Activated CD4-positive, CD25-positive, alpha-beta regulatory T cell (primary cell): Measurements from ENCODE around the gene CBFA2T2.
"Not testable (repeated sequence)": the region's sequence is repeated elsewhere in the genome, so short reads cannot be mapped to it uniquely, and the experiment has no call there.

Experiments
- DNase-seq, 4 experiments: peaks; one replicate each; lab custom pipeline; 2025; lab: John Stamatoyannopoulos, UW

The CBFA2T2 gene

GRCh38 chr20:33549229-33549999, 59.5 kb downstream of the CBFA2T2 start:
- no peak for DNase-seq

GRCh38 chr20:33551778-33552177, 61.9 kb downstream of the CBFA2T2 start:
- no peak for DNase-seq

- no peak for DNase-seq
These were observed 62.6 kb downstream of the CBFA2T2 start for GRCh38 chr20:33552519-33552918.

DNA sequence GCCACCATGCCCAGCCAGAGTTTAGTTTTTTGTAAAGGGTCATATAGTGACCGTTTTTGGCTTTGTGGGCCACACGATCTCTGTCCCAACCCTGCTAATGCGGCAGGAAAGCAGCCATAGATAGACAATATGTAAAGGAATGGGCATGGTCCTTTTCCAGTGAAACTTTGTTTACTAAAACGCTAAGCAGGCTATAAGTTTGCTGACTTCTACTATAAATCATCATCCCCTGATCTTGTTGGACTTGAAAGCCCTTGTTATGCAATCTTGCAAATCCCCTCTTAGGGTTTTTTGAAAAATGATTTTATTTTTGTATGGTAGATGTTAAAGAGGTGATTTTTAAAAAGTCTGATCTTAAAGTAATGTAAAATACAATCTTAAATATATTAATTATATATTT, 63.6 kb downstream of the CBFA2T2 start:
- no peak for DNase-seq

DNA sequence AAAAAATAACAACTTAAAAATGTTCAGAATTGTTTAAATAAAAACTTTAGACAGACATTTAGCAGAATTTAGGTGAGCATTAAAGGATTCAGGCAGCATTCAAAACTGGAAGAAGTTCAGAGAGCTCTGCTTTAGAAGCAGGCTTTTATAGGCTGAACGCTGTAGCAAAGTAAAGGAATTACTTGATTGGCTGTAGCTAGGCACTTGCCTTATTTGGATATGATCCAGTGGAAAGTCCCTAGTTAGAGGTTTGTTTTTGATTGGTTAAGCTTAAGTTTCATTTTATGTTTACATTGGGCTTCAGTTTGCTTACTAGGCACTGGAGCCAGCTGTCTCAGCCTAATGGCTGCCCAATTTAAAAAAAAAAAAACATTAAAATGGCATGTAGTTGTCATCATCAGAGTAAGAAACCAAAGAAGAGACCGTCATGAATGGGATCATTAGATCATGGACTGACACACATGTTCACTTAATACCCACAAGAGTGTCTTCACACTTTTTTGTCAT, 65.1 kb downstream of the CBFA2T2 start:
- no peak for DNase-seq

DNA sequence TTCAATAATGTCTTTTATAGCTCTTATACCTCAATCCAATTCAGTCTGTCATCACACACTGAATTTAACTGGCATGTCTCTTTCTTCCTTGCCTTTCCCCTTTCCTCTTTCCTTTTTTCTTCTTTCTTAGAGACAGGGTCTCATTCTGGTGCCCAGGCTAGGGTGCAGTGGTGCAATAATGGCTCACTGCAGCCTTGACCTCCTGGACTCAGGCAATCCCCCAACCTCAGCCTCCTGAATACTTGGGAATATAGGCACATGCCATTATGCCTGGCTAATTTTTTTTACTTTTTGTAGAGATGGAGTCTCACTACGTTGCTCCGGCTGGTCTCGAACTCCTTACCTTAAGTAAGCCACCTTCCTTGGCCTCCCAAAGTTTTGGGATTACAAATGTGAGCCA, 65.9 kb downstream of the CBFA2T2 start:
- DNase-seq: no peak

GRCh38 chr20:33556246-33556645, 66.3 kb downstream of the CBFA2T2 start:
- DNase-seq: no peak

GRCh38 chr20:33558348-33559144, 68.7 kb downstream of the CBFA2T2 start:
- no peak for DNase-seq

GRCh38 chr20:33559212-33559611, 69.3 kb downstream of the CBFA2T2 start:
- no peak for DNase-seq

- DNase-seq: no peak
These were observed 70.1 kb downstream of the CBFA2T2 start for GRCh38 chr20:33560026-33560425.

DNA sequence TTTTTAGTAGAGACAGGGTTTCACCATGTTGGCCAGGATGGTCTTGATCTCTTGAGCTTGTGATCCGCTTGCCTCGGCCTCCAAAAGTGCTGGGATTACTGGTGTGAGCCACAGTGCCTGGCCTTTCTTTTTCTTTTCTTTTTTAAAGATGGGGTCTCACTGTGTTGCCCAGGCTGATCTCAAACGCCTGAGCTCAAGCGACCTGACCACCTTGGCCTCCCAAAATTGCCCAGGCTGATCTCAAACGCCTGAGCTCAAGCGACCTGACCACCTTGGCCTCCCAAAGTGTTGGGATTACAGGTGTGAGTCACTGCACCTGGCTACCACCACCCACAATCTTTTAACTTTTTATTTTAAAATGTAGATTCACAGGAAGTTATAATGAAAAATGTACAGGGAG, 71.2 kb downstream of the CBFA2T2 start:
- not testable (repeated sequence) for DNase-seq

DNA sequence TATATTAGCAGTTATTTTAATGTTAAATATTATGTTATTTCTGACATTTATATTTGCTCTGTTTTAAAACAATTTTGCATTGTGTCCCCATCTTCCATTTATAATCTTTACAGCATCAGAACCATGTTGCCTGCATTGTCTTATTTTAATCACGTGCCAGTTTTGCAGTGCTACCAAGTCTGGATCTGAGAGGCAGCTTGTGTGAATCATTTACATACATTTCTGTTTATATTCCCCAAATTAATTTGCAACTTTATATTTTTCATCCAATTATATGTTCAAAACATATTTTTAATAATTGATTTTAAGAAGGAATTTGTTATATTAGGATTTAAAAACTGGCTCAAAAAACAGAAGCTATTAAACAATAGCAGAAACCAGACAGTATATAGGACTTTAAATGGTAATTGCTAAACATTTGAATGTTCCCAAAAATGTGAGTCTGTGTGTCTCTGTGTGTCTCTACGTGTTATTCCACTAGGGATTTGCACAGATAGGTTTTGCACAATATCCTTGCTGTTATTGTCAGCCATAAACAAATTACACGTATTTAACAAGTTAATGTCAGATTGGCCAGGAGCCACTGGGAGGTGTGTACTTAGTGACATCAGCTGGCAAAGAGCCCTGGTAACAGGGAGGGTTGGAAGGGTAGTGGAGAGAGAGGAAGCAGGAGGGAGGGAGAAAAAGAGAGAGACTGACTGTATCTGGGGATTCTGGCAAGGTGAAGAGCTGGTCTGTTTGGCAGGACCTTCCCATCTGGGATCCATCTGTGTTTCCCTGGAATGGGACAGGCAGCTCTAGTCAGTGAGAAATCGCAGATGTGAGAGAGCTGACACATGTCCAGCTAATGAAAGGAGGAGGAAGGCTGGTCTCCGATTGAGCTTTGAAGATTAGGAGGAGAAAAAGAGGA, 72.1 kb downstream of the CBFA2T2 start:
- no peak for DNase-seq

DNA sequence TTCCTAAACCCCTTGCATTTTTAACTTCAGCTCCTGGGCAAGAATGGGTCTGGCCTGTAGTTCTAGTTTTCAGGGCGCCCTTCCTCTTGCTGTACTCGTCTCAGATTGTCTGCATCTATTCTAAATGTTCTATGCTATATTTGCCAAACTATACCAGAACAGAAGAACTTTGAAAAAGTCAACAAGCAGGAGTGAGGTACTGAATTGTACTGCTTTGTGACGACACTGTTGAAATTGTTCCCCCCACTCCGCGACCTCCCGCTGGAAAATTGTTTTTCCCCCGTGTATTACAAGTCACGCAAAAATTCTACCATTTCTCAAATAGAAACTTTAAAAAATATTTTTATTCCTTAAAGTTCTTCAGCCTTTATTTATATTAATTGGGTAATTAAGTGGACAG, 73.9 kb downstream of the CBFA2T2 start:
- DNase-seq: no peak

- DNase-seq: no peak
These were observed 77.1 kb downstream of the CBFA2T2 start for GRCh38 chr20:33566781-33567603.

- DNase-seq: no peak
These were observed 78.1 kb downstream of the CBFA2T2 start for GRCh38 chr20:33567949-33568348.

GRCh38 chr20:33568378-33568777, 78.5 kb downstream of the CBFA2T2 start:
- DNase-seq: no peak

DNA sequence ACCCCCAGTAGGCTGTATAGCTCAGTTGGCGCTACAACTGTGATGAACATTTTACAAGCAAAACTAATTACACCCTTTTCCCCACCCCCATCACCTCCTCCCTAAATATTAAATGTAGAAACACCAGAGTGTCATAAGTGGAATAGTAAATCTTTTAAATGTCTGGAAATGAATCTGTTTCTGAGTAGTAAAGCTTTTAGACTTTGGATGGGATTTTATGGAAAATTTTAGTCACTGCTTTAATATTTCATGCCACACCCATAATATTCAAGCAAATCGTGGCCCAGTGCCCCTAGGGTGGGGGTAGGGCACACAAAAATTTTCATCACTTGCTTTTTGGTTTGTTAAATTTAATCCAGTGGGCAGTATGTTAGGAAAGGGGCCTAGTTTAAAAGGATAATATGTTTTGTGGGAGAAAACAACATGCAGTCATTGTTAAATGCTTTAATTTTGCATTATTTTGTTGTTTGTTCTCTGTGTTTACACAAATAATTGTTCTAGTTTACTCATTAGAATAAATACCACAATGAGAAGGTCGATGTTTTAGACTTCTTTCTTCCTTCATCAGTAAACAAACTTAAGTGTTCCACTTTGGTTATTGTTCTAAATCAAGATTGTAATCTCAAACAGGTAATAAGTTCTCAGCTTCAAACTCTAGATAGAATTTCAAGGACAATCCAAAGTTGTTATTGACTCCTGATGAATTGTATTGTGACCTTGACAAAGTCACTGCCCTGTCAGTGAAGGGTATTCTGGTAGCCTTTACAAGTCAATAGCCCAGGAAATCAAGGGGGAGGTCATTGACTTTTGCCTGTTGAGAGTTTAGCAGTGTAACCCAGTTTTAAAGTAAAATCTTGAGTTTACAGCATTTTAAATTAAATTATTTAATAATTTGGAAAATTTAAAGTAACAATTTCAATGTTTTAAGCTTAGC, 79.2 kb downstream of the CBFA2T2 start:
- DNase-seq: no peak

DNA sequence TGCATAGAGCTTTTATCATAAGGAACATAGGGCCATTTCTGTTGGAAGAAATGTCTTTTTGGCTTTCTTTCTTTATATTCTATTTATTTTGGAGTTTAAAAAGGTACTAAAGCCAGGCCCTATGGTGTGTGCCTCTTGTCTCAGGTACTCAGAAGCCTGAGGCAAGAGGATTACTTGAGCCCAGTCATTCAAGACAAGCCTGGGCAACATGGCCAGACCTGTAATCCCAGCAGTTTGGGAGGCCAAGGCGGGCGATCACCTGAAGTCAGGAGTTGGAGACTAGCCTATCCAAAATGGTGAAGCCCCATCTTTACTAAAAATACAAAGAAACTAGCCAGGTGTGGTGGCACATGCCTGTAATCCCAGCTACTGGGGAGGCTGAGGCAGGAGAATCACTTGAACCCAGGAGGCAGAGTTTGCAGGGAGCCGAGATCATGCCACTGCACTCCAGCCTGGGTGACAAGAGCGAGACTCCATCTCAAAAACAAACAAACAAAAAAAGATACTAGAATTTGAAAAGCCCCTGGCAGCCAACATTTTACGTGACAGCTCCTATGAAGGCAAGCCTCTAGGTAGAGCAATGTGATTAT, 80.0 kb downstream of the CBFA2T2 start:
- no peak for DNase-seq

DNA sequence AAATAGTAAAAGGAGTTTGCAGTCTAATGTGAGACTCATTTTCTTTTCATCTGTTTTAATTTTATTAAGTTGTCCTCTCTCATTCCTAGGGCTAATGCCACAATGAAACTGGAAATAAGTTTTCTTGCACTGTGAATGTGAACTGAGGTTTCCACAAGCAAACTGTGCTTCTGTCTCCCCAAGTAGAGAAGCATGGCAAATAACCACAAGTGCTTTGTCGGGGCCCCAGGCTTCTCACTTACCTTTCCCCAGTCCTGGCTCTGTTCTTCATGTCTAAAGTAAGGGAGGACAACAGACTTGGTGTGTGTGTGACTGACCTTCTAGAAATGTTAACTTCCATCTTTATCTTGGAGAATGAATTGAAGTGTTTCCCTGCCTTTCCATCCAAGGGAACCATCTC, 80.8 kb downstream of the CBFA2T2 start:
- DNase-seq: no peak

DNA sequence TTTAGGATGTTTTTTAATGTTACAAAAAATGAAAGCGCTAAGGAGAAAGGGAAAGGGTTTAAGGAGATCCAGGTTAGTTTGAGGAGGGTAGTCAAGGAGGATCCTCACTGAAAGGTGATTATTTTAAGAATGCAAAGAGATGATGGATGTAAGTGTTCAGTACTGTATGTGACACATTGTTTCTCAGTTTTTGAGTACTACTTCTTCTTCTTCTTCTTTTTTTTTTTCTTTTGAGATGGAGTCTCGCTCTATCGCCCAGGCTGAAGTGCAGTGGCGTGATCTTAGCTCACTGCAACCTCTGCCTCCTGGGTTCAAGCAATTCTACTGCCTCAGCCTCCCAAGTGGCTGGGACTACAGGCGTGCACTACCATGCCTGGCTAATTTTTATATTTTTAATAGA, 83.4 kb downstream of the CBFA2T2 start:
- not testable (repeated sequence) for DNase-seq
